ENCODE results near the gene GRID1.

GRCh38 chr10:86072413-86072812, 294.2 kb downstream of the GRID1 start:
- TF ChIP-seq CTCF (IDR thresholded peaks at IDR 0.05) (no peak), POLR2A (IDR thresholded peaks at IDR 0.05) (no peak), POLR2AphosphoS5 (IDR thresholded peaks at IDR 0.05) (no peak)
